GM18498 (cell line): Measurements from ENCODE around the gene RSPH9.

Experiments
- ATAC-seq: cut with Tn5 transposase; IDR thresholded peaks from one replicate; pipeline ENCODE4 v1.9.1; 2021; ENCODE audit warnings: mild to moderate bottlenecking, moderate library complexity; ENCODE audit not compliant: unreplicated experiment

RSPH9 gene

GRCh38 chr6:43707767-43708166, 62.9 kb downstream of the RSPH9 start:
- no peak for ATAC-seq

GRCh38 chr6:43708860-43709653, 64.2 kb downstream of the RSPH9 start:
- no peak for ATAC-seq

- no peak for ATAC-seq
Observed at GRCh38 chr6:43709654-43710303, 64.9 kb downstream of the RSPH9 start.

GRCh38 chr6:43710576-43710975, 65.7 kb downstream of the RSPH9 start:
- ATAC-seq, result no peak

GRCh38 chr6:43712579-43712978, 67.7 kb downstream of the RSPH9 start:
- no peak for ATAC-seq

GRCh38 chr6:43713643-43714310, 68.9 kb downstream of the RSPH9 start:
- no peak for ATAC-seq

- no peak for ATAC-seq
Observed at GRCh38 chr6:43714311-43715055, 69.6 kb downstream of the RSPH9 start.

GRCh38 chr6:43715056-43715788, 70.4 kb downstream of the RSPH9 start:
- peak; percentile 90 for ATAC-seq

- ATAC-seq, result no peak
Observed at GRCh38 chr6:43716099-43716498, 71.3 kb downstream of the RSPH9 start.

GRCh38 chr6:43717389-43717788, 72.6 kb downstream of the RSPH9 start:
- no peak for ATAC-seq

- ATAC-seq, result no peak
Observed at GRCh38 chr6:43717822-43718221, 73.0 kb downstream of the RSPH9 start.

- ATAC-seq, result no peak
Observed at GRCh38 chr6:43718387-43719105, 73.7 kb downstream of the RSPH9 start.

GRCh38 chr6:43719511-43719910, 74.7 kb downstream of the RSPH9 start:
- ATAC-seq, result no peak

- no peak for ATAC-seq
Observed at GRCh38 chr6:43720999-43721398, 76.2 kb downstream of the RSPH9 start.
